NCI-H345 (cell line): ENCODE results near the gene GOLT1B.

Experiments
- DNase-seq: peaks from one replicate; lab custom pipeline; 2025; lab: John Stamatoyannopoulos, UW

Gene GOLT1B

GRCh38 chr12:21566223-21566906, 64.8 kb downstream of the GOLT1B start:
- DNase-seq, result no peak

- DNase-seq, result no peak
Observed at GRCh38 chr12:21566907-21567394, 65.4 kb downstream of the GOLT1B start.
